CMK (cell line): Measurements from ENCODE around the gene TBKBP1.
A peak's percentile ranks its signal among the peaks of the same experiment; 100 is the strongest.

Source experiments
- DNase-seq: peaks from one replicate; pipeline ENCODE4 v3.0.0-alpha.2; 2010; ENCODE audit warnings: low read depth

Gene TBKBP1

DNA sequence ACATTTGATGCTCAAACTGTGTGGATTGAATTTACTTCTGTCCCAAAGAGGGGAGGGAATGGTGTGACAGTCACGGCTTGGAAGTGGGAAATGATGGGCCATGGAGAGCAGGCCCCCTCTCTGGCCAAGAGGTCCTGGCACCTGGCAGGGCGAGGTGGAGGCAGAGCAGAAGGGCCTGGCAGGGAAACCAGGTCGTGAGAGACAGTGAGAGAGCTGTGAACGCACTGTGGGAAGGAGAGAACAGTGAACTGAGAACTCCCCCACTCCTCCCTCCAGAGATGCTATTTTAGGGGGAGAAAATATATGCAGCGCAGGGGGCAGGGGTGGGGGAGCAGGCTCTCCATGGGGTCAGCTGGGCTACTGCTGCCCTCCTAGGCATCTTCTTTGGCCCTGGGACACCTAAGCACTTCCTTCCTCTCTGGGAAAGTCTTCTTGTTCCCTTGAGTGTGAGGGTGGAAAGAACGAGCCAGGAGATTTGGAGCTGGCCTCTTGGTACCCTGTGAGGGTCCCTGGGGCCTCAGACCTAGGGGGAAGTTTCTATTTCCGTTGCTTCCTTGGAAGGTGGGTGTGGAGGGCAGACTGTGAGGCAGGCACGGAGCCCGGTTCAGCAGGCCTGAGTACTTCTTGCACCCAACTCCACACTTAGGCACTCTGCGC lies 21.8 kb downstream of the TBKBP1 start:
- no peak for DNase-seq

DNA sequence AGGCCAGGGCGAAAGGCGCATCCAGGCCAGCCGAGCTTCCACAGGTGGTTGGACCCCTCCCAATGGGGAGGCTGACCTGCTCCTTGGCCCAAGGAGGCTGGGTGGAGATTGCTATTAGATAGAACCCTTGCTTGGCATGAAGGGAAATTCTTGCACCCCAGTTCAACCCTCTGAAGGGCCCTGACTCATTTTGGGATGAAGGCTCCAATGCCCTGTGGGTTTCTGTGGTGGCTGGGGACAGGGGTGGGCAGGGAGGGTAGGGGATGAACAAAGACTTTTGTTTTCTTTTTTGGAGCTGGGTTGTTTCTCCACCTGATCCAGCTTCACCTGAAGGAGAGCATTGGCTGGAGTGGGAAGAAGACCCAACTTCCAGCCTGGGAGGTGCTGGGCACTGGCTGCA lies 22.4 kb downstream of the TBKBP1 start:
- DNase-seq = no peak

GRCh38 chr17:47717261-47717697 lies 23.3 kb downstream of the TBKBP1 start:
- no peak for DNase-seq

GRCh38 chr17:47717979-47718621 lies 24.1 kb downstream of the TBKBP1 start:
- DNase-seq = no peak

DNA sequence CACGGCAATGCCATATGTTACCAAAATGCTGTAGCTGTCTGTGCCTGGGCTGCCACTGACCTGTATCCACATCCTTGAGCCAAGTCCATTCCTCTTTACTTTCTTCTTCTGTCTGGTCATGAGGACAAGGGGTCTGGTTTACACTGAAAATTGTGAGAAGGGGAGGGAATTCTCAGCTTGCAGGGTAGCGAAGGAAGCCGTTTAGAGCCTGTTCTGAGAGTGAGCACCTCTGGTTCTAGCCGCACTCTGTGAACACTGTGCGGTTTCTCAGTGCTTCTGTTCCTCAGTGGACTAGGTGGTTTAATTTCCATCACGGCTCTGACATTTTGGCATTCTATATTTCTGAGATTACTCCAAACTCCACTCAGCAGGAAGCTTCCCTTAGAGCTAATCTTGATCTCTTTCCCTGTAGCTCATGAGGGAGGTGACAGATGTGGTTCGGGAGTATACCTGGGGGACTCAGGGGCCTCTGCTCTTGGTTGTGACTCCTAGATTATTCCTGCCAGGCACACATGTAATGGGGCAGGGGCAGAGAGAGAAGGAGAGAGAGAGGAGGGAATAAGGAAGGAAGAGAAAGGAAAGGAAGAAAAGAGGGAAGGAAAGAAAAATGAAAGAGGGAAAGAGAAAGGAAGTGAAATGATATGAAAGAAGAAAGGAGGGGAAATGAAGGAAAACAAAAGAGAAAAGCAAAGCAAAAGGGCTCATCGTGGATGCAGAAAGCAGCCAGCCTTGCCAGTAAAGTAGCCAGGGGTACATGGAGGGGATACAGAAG lies 24.9 kb downstream of the TBKBP1 start:
- DNase-seq = no peak

- DNase-seq = peak; percentile 44
Observed at GRCh38 chr17:47719411-47720152, 25.6 kb downstream of the TBKBP1 start.

DNA sequence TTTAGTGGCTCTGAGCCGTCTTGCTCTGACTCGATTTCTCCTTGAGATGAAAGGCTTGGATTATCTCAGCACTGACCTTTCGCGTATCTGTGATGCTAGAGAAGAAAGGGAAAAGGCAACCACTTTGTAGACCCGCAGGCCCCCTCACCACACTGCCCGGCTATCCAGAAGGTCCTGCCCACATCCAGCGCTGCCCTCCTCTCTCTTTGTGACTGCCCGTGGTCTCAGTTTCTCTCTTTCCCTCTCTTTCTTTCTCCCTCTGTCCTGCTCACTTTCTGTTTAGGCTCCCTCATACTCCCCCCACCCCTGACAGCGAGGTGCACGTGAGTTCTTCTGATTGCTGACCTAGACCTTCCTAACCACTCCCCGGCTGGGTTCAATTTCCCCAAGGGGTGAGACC lies 26.2 kb downstream of the TBKBP1 start:
- DNase-seq = no peak

DNA sequence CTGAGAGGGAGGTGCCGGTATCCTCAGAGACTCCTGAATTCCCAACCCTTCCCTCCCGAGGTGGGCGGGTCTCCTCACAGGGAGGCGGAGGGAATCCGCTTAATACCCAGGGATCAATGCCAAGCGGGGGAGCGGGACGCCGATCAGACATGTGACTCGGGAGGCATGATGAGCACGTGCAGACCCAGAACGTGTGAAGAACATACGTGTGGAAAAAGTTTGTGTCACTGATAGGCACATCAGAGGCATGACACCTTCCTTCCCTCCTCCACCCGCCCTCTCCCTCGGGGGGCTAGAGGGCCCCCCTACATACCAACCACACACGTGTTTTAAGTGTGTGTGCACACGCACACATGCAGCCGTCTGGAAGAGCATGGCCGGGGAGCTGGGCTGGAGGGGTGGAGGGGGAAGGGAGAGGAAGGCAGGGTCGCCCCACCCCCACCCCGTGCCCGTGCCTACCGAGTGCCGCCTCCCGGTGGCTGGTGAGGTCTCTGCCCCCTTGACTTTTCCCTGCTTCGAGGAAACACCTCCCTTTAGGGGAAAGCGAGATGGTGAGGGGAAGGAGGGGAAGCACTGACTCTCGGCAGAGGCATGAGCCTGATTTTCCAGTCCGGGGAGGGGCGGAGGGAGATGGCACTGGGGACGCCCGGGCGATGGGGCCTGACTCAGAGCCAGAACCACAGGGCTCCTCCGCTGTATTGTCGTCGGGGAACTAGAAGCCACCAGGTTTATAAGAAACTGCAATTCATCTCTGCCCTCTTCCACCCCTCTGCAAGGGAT lies 27.0 kb downstream of the TBKBP1 start:
- no peak for DNase-seq

GRCh38 chr17:47721725-47722124 lies 27.8 kb downstream of the TBKBP1 start:
- DNase-seq = no peak

DNA sequence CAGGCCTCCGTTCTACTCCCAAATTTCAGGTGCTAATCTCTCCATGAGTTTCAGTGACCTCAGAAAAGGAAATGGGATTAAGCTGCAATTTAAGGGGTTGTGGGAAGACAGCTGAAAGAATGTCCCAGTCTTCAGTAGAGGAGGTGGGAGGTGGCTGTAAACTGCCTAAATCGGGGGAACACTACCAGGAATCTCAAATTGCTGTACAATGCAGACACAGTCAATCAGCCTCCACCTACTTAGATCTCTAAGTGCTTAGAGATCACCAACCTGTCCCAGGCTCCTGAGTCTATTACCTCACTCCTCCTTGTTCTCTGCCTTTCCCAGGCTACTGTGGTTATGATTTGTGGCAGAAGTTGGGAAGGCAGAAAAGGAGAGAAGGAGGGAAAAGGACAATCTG lies 30.7 kb downstream of the TBKBP1 start:
- no peak for DNase-seq

- DNase-seq = no peak
Observed at GRCh38 chr17:47725446-47726111, 31.6 kb downstream of the TBKBP1 start.

- DNase-seq = no peak
Observed at GRCh38 chr17:47726796-47727703, 33.1 kb downstream of the TBKBP1 start.

GRCh38 chr17:47727704-47728036 lies 33.7 kb downstream of the TBKBP1 start:
- DNase-seq = no peak

DNA sequence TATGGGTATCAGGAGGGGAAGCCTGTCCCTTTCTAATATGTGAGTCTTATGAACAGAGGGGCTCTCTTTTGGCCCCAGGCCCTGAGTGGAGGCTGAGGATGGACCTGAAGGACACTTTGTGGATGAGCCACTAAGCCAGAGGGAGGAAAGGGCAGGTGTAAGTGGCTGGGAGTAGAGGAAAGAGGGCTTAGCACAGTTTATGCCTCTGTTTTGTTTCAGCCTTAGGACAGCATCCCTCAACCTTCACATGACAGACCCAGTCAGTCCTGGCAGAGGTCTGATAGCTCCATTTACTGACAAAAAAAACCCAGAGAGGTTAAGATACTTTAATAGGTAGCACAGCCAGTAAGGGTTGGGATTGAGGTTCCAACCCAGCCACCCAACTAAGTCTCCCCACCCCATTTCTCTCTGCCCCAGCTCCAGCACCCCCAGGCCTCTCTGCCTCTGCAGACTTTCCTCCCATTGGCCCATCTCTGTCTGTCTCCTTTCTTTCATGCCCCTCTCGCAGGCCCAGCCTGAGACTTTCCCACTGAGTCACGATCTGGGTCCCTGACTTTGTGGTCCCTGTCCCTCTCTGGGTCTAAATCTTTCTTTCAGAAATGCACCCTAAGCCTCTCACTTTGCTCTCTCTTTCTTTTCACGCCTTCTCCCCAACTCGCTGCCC lies 34.4 kb downstream of the TBKBP1 start:
- no peak for DNase-seq

GRCh38 chr17:47729476-47729875 lies 35.5 kb downstream of the TBKBP1 start:
- DNase-seq = no peak

GRCh38 chr17:47730681-47731080 lies 36.7 kb downstream of the TBKBP1 start:
- DNase-seq = no peak

- DNase-seq = no peak
Observed at GRCh38 chr17:47731396-47731795, 37.4 kb downstream of the TBKBP1 start.

- DNase-seq = no peak
Observed at GRCh38 chr17:47732399-47733046, 38.6 kb downstream of the TBKBP1 start.

- peak; percentile 58 for DNase-seq
Observed at GRCh38 chr17:47733047-47733673, 39.2 kb downstream of the TBKBP1 start, which contains the start of gene TBX21. TSS of gene TBX21 (plus strand) at chr17:47733236. CDS start at chr17:47733455, 219 bp downstream.
